Measurements from ENCODE around the gene METTL9. TPM values are rescaled to one million over a fixed set of nuclear protein-coding genes. Genes with fewer than 3 reads are reported as not detected.
"Not testable (repeated sequence)": the region's sequence is repeated elsewhere in the genome, so short reads cannot be mapped to it uniquely, and the experiment has no call there.

The METTL9 gene
- total RNA-seq, 2 experiments from 2014 or later: 86.6 to 93.4 TPM

- H3K27me3 Mint-ChIP-seq: peaks cover 27% of the 10 kb centered on the region
- no peak overlapping the region for H3K4me3 Mint-ChIP-seq
- H3K4me1 Mint-ChIP-seq: peaks cover 2% of the 10 kb centered on the region
- DNase-seq: no peak
- CTCF ChIA-PET: interaction anchor here (1.1 to 1.3 kb wide), 2 partner anchors 9 to 10 kb away, joined by 3 to 7 read pairs; no protein-coding TSS in a partner anchor
- H3K36me3 Mint-ChIP-seq: peaks cover 1% of the 10 kb centered on the region
- H3K27ac Mint-ChIP-seq: no peak overlapping the region
- H3K9me3 Mint-ChIP-seq (ENCODE audit: low read depth): no peaks in the 10 kb centered on the region
- no peak for ATAC-seq
Measured at GRCh38 chr16:21667575-21667974, 68.2 kb downstream of the METTL9 start.

GRCh38 chr16:21673469-21673868, 74.1 kb downstream of the METTL9 start:
- no peaks in the 10 kb centered on the region for H3K9me3 Mint-ChIP-seq (ENCODE audit: low read depth)
- H3K27me3 Mint-ChIP-seq: peaks cover 18% of the 10 kb centered on the region
- no peaks in the 10 kb centered on the region for H3K4me1 Mint-ChIP-seq
- CTCF ChIA-PET: interaction anchor here (2.9 kb wide), 1 partner anchor 16 kb away, joined by 12 read pairs; no protein-coding TSS in a partner anchor
- H3K4me3 Mint-ChIP-seq: no peak overlapping the region
- ATAC-seq (no peak), DNase-seq (no peak)
- no peaks in the 10 kb centered on the region for H3K36me3 Mint-ChIP-seq
- H3K27ac Mint-ChIP-seq: no peak overlapping the region

- H3K4me1 Mint-ChIP-seq; H3K4me3 Mint-ChIP-seq; DNase-seq; CTCF ChIA-PET; H3K9me3 Mint-ChIP-seq (ENCODE audit: low read depth); H3K36me3 Mint-ChIP-seq; H3K27ac Mint-ChIP-seq; ATAC-seq: not testable (repeated sequence)
- H3K27me3 Mint-ChIP-seq: peaks cover 23% of the 10 kb centered on the region
Measured at GRCh38 chr16:21674456-21674855, 75.1 kb downstream of the METTL9 start.

- H3K4me3 Mint-ChIP-seq; H3K36me3 Mint-ChIP-seq; H3K9me3 Mint-ChIP-seq (ENCODE audit: low read depth); CTCF ChIA-PET; H3K4me1 Mint-ChIP-seq; DNase-seq; H3K27ac Mint-ChIP-seq; ATAC-seq: not testable (repeated sequence)
- peaks cover 24% of the 10 kb centered on the region for H3K27me3 Mint-ChIP-seq
Measured at GRCh38 chr16:21680714-21681113, 81.3 kb downstream of the METTL9 start.

GRCh38 chr16:21683184-21683583, 83.8 kb downstream of the METTL9 start:
- H3K9me3 Mint-ChIP-seq (ENCODE audit: low read depth): no peaks in the 10 kb centered on the region
- no peak overlapping the region for H3K27ac Mint-ChIP-seq
- ATAC-seq: no peak
- no peaks in the 10 kb centered on the region for H3K36me3 Mint-ChIP-seq
- DNase-seq: no peak
- H3K4me3 Mint-ChIP-seq: no peak overlapping the region
- peaks cover 15% of the 10 kb centered on the region for H3K27me3 Mint-ChIP-seq
- CTCF ChIA-PET: interaction anchor here (1.0 to 1.4 kb wide), 3 partner anchors 19 to 26 kb away, joined by 3 to 4 read pairs (median 3); no protein-coding TSS in a partner anchor
- no peaks in the 10 kb centered on the region for H3K4me1 Mint-ChIP-seq

- Mint-ChIP-seq H3K4me1 (no peaks in the 10 kb centered on the region), H3K36me3 (no peaks in the 10 kb centered on the region), H3K27me3 (peaks cover 17% of the 10 kb centered on the region), H3K27ac (no peak overlapping the region), H3K4me3 (no peak overlapping the region), H3K9me3 (ENCODE audit: low read depth) (no peaks in the 10 kb centered on the region)
- CTCF ChIA-PET: interaction anchor here (0.7 to 1.4 kb wide), 4 partner anchors 12 to 28 kb away, joined by 3 read pairs; no protein-coding TSS in a partner anchor
- ATAC-seq (no peak), DNase-seq (no peak)
Measured at GRCh38 chr16:21684199-21684598, 84.8 kb downstream of the METTL9 start.

- Mint-ChIP-seq H3K27ac (no peak overlapping the region), H3K4me1 (no peaks in the 10 kb centered on the region), H3K27me3 (peaks cover 17% of the 10 kb centered on the region), H3K4me3 (no peak overlapping the region), H3K9me3 (ENCODE audit: low read depth) (no peaks in the 10 kb centered on the region), H3K36me3 (no peaks in the 10 kb centered on the region)
- DNase-seq: no peak
- CTCF ChIA-PET: interaction anchor here (0.7 to 1.4 kb wide), 2 partner anchors 11 to 18 kb away, joined by 3 read pairs; no protein-coding TSS in a partner anchor
- no peak for ATAC-seq
Measured at GRCh38 chr16:21685034-21685455, 85.7 kb downstream of the METTL9 start.

- no peaks in the 10 kb centered on the region for H3K9me3 Mint-ChIP-seq (ENCODE audit: low read depth)
- DNase-seq (no peak), ATAC-seq (no peak)
- H3K27ac Mint-ChIP-seq: no peak overlapping the region
- no peak overlapping the region for H3K4me3 Mint-ChIP-seq
- H3K36me3 Mint-ChIP-seq: no peaks in the 10 kb centered on the region
- peaks cover 14% of the 10 kb centered on the region for H3K27me3 Mint-ChIP-seq
- CTCF ChIA-PET: no interaction called here
- no peaks in the 10 kb centered on the region for H3K4me1 Mint-ChIP-seq
Measured at GRCh38 chr16:21689107-21689506, 89.7 kb downstream of the METTL9 start.

GRCh38 chr16:21690967-21691366, 91.6 kb downstream of the METTL9 start:
- H3K9me3 Mint-ChIP-seq (ENCODE audit: low read depth); H3K4me1 Mint-ChIP-seq; H3K36me3 Mint-ChIP-seq; ATAC-seq; H3K27ac Mint-ChIP-seq; H3K4me3 Mint-ChIP-seq; DNase-seq; CTCF ChIA-PET: not testable (repeated sequence)
- peaks cover 14% of the 10 kb centered on the region for H3K27me3 Mint-ChIP-seq

- H3K4me3 Mint-ChIP-seq: no peak overlapping the region
- H3K9me3 Mint-ChIP-seq (ENCODE audit: low read depth): no peaks in the 10 kb centered on the region
- H3K27ac Mint-ChIP-seq: no peak overlapping the region
- CTCF ChIA-PET: interaction anchor here (1.0 to 1.7 kb wide), 2 partner anchors 14 to 37 kb away, joined by 4 read pairs; no protein-coding TSS in a partner anchor
- no peaks in the 10 kb centered on the region for H3K4me1 Mint-ChIP-seq
- ATAC-seq: no peak
- no peaks in the 10 kb centered on the region for H3K36me3 Mint-ChIP-seq
- H3K27me3 Mint-ChIP-seq: peaks cover 9% of the 10 kb centered on the region
- no peak for DNase-seq
Measured at GRCh38 chr16:21694609-21695008, 95.2 kb downstream of the METTL9 start.

- Mint-ChIP-seq H3K27me3 (peaks cover 5% of the 10 kb centered on the region), H3K4me1 (no peaks in the 10 kb centered on the region), H3K4me3 (no peak overlapping the region), H3K27ac (no peak overlapping the region), H3K36me3 (no peaks in the 10 kb centered on the region), H3K9me3 (ENCODE audit: low read depth) (no peaks in the 10 kb centered on the region)
- CTCF ChIA-PET: no interaction called here
- ATAC-seq: no peak
- no peak for DNase-seq
Measured at GRCh38 chr16:21697032-21697431, 97.7 kb downstream of the METTL9 start.

- DNase-seq (no peak), ATAC-seq (no peak)
- no peaks in the 10 kb centered on the region for H3K9me3 Mint-ChIP-seq (ENCODE audit: low read depth)
- peaks cover 3% of the 10 kb centered on the region for H3K27me3 Mint-ChIP-seq
- H3K4me3 Mint-ChIP-seq: no peak overlapping the region
- CTCF ChIA-PET: interaction anchor here (0.6 to 1.4 kb wide), 3 partner anchors 41 to 1728 kb away, joined by 3 to 6 read pairs (median 5); no protein-coding TSS in a partner anchor
- peaks cover 2% of the 10 kb centered on the region for H3K4me1 Mint-ChIP-seq
- no peak overlapping the region for H3K27ac Mint-ChIP-seq
- H3K36me3 Mint-ChIP-seq: no peaks in the 10 kb centered on the region
Measured at GRCh38 chr16:21698169-21699032, 99.0 kb downstream of the METTL9 start.

GRCh38 chr16:21701271-21701670, 101.9 kb downstream of the METTL9 start:
- no peaks in the 10 kb centered on the region for H3K9me3 Mint-ChIP-seq (ENCODE audit: low read depth)
- no peak overlapping the region for H3K4me3 Mint-ChIP-seq
- no peak for ATAC-seq
- no peak for DNase-seq
- peaks cover 9% of the 10 kb centered on the region for H3K4me1 Mint-ChIP-seq
- peaks cover 5% of the 10 kb centered on the region for H3K27me3 Mint-ChIP-seq
- CTCF ChIA-PET: interaction anchor here (0.8 to 1.8 kb wide), 3 partner anchors 9 to 18 kb away, joined by 3 to 6 read pairs (median 3); no protein-coding TSS in a partner anchor
- no peak overlapping the region for H3K27ac Mint-ChIP-seq
- H3K36me3 Mint-ChIP-seq: no peaks in the 10 kb centered on the region

GRCh38 chr16:21702276-21702675, 102.9 kb downstream of the METTL9 start:
- H3K36me3 Mint-ChIP-seq: no peaks in the 10 kb centered on the region
- ATAC-seq: no peak
- no peak overlapping the region for H3K4me3 Mint-ChIP-seq
- CTCF ChIA-PET: interaction anchor here (0.8 to 1.4 kb wide), 4 partner anchors 8 to 45 kb away, joined by 3 to 4 read pairs (median 3); no protein-coding TSS in a partner anchor
- peaks cover 9% of the 10 kb centered on the region for H3K4me1 Mint-ChIP-seq
- no peak for DNase-seq
- no peak overlapping the region for H3K27ac Mint-ChIP-seq
- peaks cover 5% of the 10 kb centered on the region for H3K27me3 Mint-ChIP-seq
- H3K9me3 Mint-ChIP-seq (ENCODE audit: low read depth): no peaks in the 10 kb centered on the region

Measured in activated CD8-positive, alpha-beta memory T cell treated with anti-CD3 and anti-CD28 coated beads, Interleukin-2, amount 10 ng/mL, durations not matched to agents 7 days and 5 days (primary cell).